PFSK-1 (cell line): ENCODE results near the gene LIAS.
A peak's percentile ranks its signal among the peaks of the same experiment; 100 is the strongest.

ENCODE experiments used
- FOXP2 ChIP-seq: optimal IDR thresholded peaks from 2 replicates; pipeline ENCODE3; 2011; ENCODE audit warnings: borderline replicate concordance, control low read depth, inconsistent platforms; ENCODE audit not compliant: insufficient read depth; ENCODE audit errors: extremely low read length, extremely low read depth
- POLR2AphosphoS5 ChIP-seq: IDR thresholded peaks from 2 replicates; pipeline ENCODE4 v1.6.1; 2012; ENCODE audit warnings: low read depth, mild to moderate bottlenecking, control low read depth, low read length, moderate library complexity
- REST ChIP-seq, 2 experiments: IDR thresholded peaks; 2 replicates each; pipeline versions ENCODE4 v1.6.1 to v1.8.0; 2011 to 2012; ENCODE audit warnings: low read depth in 2 of 2, low read length in 2 of 2, control low read depth in 1 of 2, inconsistent platforms in 1 of 2, mild to moderate bottlenecking in 1 of 2, moderate library complexity in 1 of 2; ENCODE audit not compliant: insufficient read depth in 1 of 2
- SIN3A ChIP-seq: IDR thresholded peaks from 2 replicates; pipeline ENCODE4 v1.6.1; 2012; ENCODE audit warnings: mild to moderate bottlenecking, low read length, moderate library complexity, borderline replicate concordance; ENCODE audit not compliant: insufficient read depth
- TAF1 ChIP-seq: IDR thresholded peaks from 2 replicates; pipeline ENCODE4 v1.6.1; 2012; ENCODE audit warnings: low read length, control low read depth, borderline replicate concordance; ENCODE audit not compliant: insufficient read depth

LIAS gene

GRCh38 chr4:39527296-39528060, 68.6 kb downstream of the LIAS start, which contains the start of gene UGDH:
UGDH (minus strand) TSS chr4:39527439; CDS start chr4:39521512, 5,927 bp downstream.
- peak; percentile 72 for TF ChIP-seq TAF1
- peak; percentile 74 for TF ChIP-seq POLR2AphosphoS5
- TF ChIP-seq SIN3A, result peak; percentile 79; the same call in 1 of the 2 replicates
- peak in 1 of 2 experiments; percentile 40; a peak in 1 of 4 replicates for TF ChIP-seq REST (IDR thresholded peaks at IDR 0.05; ENCODE audit: insufficient read depth in 1 of 2, low read depth in 2 of 2, low read length in 2 of 2)
- TF ChIP-seq FOXP2, result peak; percentile 24

- TF ChIP-seq POLR2AphosphoS5 (no peak), SIN3A (no peak; the same call in 1 of the 2 replicates), FOXP2 (peak; percentile 20), REST (IDR thresholded peaks at IDR 0.05; ENCODE audit: insufficient read depth in 1 of 2, low read depth in 2 of 2, low read length in 2 of 2) (no peak), TAF1 (no peak)
Observed at GRCh38 chr4:39528061-39528465, 69.2 kb downstream of the LIAS start.
